ENCODE measurements around the gene IMPA2.
A peak's percentile ranks its signal among the peaks of the same experiment; 100 is the strongest.

Gene IMPA2

GRCh38 chr18:11994336-11994702 lies 13.0 kb downstream of the IMPA2 start:
- H3K4me1 ChIP-seq (ENCODE audit: control insufficient read depth in 1 of 2, insufficient read depth in 2 of 2, low read length in 2 of 2) = peaks cover 6 to 16% of the 10 kb centered on the region in 2 experiments
- DNase-seq = peak; percentile 84 to 92

GRCh38 chr18:11994703-11995444 lies 13.6 kb downstream of the IMPA2 start:
- Histone ChIP-seq H3K79me2 (ENCODE audit: control insufficient read depth, insufficient read depth, low read length, poor library complexity) (peaks cover 2% of the 10 kb centered on the region), H2AFZ (ENCODE audit: insufficient read depth, low read length, poor library complexity) (no peak overlapping the region), H3K9ac (ENCODE audit: low read length) (no peak overlapping the region), H2AK5ac (ENCODE audit: low read length) (no peak overlapping the region), H4K8ac (ENCODE audit: low read depth, low read length) (no peak overlapping the region), H3K9me3 (ENCODE audit: insufficient read depth, low read depth, low read length) (peaks cover 2% of the 10 kb centered on the region), H2BK120ac (ENCODE audit: insufficient read depth, low read length, poor library complexity) (no peak overlapping the region), H4K91ac (ENCODE audit: low read depth, low read length) (no peak overlapping the region), H2BK12ac (ENCODE audit: low read length) (no peak overlapping the region), H4K12ac (ENCODE audit: low read depth, low read length) (no peak overlapping the region), H3K14ac (ENCODE audit: low read length) (no peak overlapping the region), H3K27me3 (ENCODE audit: insufficient read depth, low read length) (no peaks in the 10 kb centered on the region), H2BK5ac (ENCODE audit: low read depth, low read length, poor library complexity) (no peak overlapping the region), H3K36me3 (ENCODE audit: control insufficient read depth in 1 of 2, insufficient read depth in 2 of 2, low read length in 2 of 2) (no peaks in the 10 kb centered on the region), H3K23ac (ENCODE audit: low read length) (no peak overlapping the region), H3K4me2 (ENCODE audit: low read length) (no peak overlapping the region), H3K79me1 (ENCODE audit: low read length) (no peaks in the 10 kb centered on the region), H3K4me3 (ENCODE audit: low read depth, low read length) (no peak overlapping the region), H3K4ac (ENCODE audit: low read depth, low read length) (no peak overlapping the region), H3K18ac (ENCODE audit: low read length) (no peak overlapping the region), H3K27ac (ENCODE audit: low read depth, low read length) (no peak overlapping the region), H3K4me1 (ENCODE audit: control insufficient read depth in 1 of 2, insufficient read depth in 2 of 2, low read length in 2 of 2) (peaks cover 6 to 16% of the 10 kb centered on the region in 2 experiments)
- WGBS (ENCODE audit: extremely low coverage, insufficient coverage, insufficient read length) = no CpG with 5 or more reads among the region's 11 CpGs
- DNase-seq = peak; percentile 21 to 53

More at GRCh38 chr18:11994336-11994702, 13.0 kb downstream of the IMPA2 start:
- no peak overlapping the region for H3K23ac ChIP-seq (ENCODE audit: low read length)
- no peak overlapping the region for H2AFZ ChIP-seq (ENCODE audit: insufficient read depth, low read length, poor library complexity)
- no peaks in the 10 kb centered on the region for H3K36me3 ChIP-seq (ENCODE audit: control insufficient read depth in 1 of 2, insufficient read depth in 2 of 2, low read length in 2 of 2)
- H4K8ac ChIP-seq (ENCODE audit: low read depth, low read length) = no peak overlapping the region
- no peak overlapping the region for H2BK12ac ChIP-seq (ENCODE audit: low read length)
- H3K27ac ChIP-seq (ENCODE audit: low read depth, low read length) = no peak overlapping the region
- no peak overlapping the region for H3K4ac ChIP-seq (ENCODE audit: low read depth, low read length)
- H2AK5ac ChIP-seq (ENCODE audit: low read length) = no peak overlapping the region
- H4K91ac ChIP-seq (ENCODE audit: low read depth, low read length) = no peak overlapping the region
- no peak overlapping the region for H3K4me3 ChIP-seq (ENCODE audit: low read depth, low read length)
- H3K27me3 ChIP-seq (ENCODE audit: insufficient read depth, low read length) = no peaks in the 10 kb centered on the region
- no peak overlapping the region for H2BK120ac ChIP-seq (ENCODE audit: insufficient read depth, low read length, poor library complexity)
- H3K14ac ChIP-seq (ENCODE audit: low read length) = no peak overlapping the region
- no peak overlapping the region for H2BK5ac ChIP-seq (ENCODE audit: low read depth, low read length, poor library complexity)
- H3K79me2 ChIP-seq (ENCODE audit: control insufficient read depth, insufficient read depth, low read length, poor library complexity) = peaks cover 2% of the 10 kb centered on the region
- no CpG with 5 or more reads among the region's 4 CpGs for WGBS (ENCODE audit: extremely low coverage, insufficient coverage, insufficient read length)
- no peak overlapping the region for H3K4me2 ChIP-seq (ENCODE audit: low read length)
- no peaks in the 10 kb centered on the region for H3K79me1 ChIP-seq (ENCODE audit: low read length)
- no peak overlapping the region for H3K9ac ChIP-seq (ENCODE audit: low read length)
- H3K18ac ChIP-seq (ENCODE audit: low read length) = no peak overlapping the region
- no peak overlapping the region for H4K12ac ChIP-seq (ENCODE audit: low read depth, low read length)
- H3K9me3 ChIP-seq (ENCODE audit: insufficient read depth, low read depth, low read length) = peaks cover 2% of the 10 kb centered on the region

- Histone ChIP-seq H3K79me1 (ENCODE audit: low read length) (no peaks in the 10 kb centered on the region), H4K91ac (ENCODE audit: low read depth, low read length) (no peak overlapping the region), H3K4me2 (ENCODE audit: low read length) (no peak overlapping the region), H3K27ac (ENCODE audit: low read depth, low read length) (no peak overlapping the region), H3K79me2 (ENCODE audit: control insufficient read depth, insufficient read depth, low read length, poor library complexity) (peaks cover 2% of the 10 kb centered on the region), H2AFZ (ENCODE audit: insufficient read depth, low read length, poor library complexity) (no peak overlapping the region), H3K4ac (ENCODE audit: low read depth, low read length) (no peak overlapping the region), H3K27me3 (ENCODE audit: insufficient read depth, low read length) (no peaks in the 10 kb centered on the region), H3K4me1 (ENCODE audit: control insufficient read depth in 1 of 2, insufficient read depth in 2 of 2, low read length in 2 of 2) (peaks cover 6 to 14% of the 10 kb centered on the region in 2 experiments), H2BK5ac (ENCODE audit: low read depth, low read length, poor library complexity) (no peak overlapping the region), H3K9me3 (ENCODE audit: insufficient read depth, low read depth, low read length) (peaks cover 2% of the 10 kb centered on the region), H3K18ac (ENCODE audit: low read length) (no peak overlapping the region), H3K23ac (ENCODE audit: low read length) (no peak overlapping the region), H3K9ac (ENCODE audit: low read length) (no peak overlapping the region), H3K4me3 (ENCODE audit: low read depth, low read length) (no peak overlapping the region), H2AK5ac (ENCODE audit: low read length) (no peak overlapping the region), H4K12ac (ENCODE audit: low read depth, low read length) (no peak overlapping the region), H4K8ac (ENCODE audit: low read depth, low read length) (no peak overlapping the region), H2BK12ac (ENCODE audit: low read length) (no peak overlapping the region), H3K36me3 (ENCODE audit: control insufficient read depth in 1 of 2, insufficient read depth in 2 of 2, low read length in 2 of 2) (no peaks in the 10 kb centered on the region), H3K14ac (ENCODE audit: low read length) (no peak overlapping the region), H2BK120ac (ENCODE audit: insufficient read depth, low read length, poor library complexity) (no peak overlapping the region)
- DNase-seq = peak; percentile 59 to 77
- no CpG with 5 or more reads among the region's 9 CpGs for WGBS (ENCODE audit: extremely low coverage, insufficient coverage, insufficient read length)
These were observed 14.3 kb downstream of the IMPA2 start for GRCh38 chr18:11995445-11996189.

- Histone ChIP-seq H3K4me2 (ENCODE audit: low read length) (no peak overlapping the region), H3K4me1 (ENCODE audit: control insufficient read depth in 1 of 2, insufficient read depth in 2 of 2, low read length in 2 of 2) (peaks cover 6 to 14% of the 10 kb centered on the region in 2 experiments)
These were observed 15.0 kb downstream of the IMPA2 start for GRCh38 chr18:11996190-11996754.

More at GRCh38 chr18:11996190-11996754, 15.0 kb downstream of the IMPA2 start:
- no peak overlapping the region for H3K18ac ChIP-seq (ENCODE audit: low read length)
- H2AFZ ChIP-seq (ENCODE audit: insufficient read depth, low read length, poor library complexity) = no peak overlapping the region
- no peak overlapping the region for H4K91ac ChIP-seq (ENCODE audit: low read depth, low read length)
- no peak overlapping the region for H4K8ac ChIP-seq (ENCODE audit: low read depth, low read length)
- no CpG with 5 or more reads among the region's 9 CpGs for WGBS (ENCODE audit: extremely low coverage, insufficient coverage, insufficient read length)
- H3K14ac ChIP-seq (ENCODE audit: low read length) = no peak overlapping the region
- H3K79me2 ChIP-seq (ENCODE audit: control insufficient read depth, insufficient read depth, low read length, poor library complexity) = peaks cover 2% of the 10 kb centered on the region
- no peak overlapping the region for H3K4me3 ChIP-seq (ENCODE audit: low read depth, low read length)
- no peaks in the 10 kb centered on the region for H3K79me1 ChIP-seq (ENCODE audit: low read length)
- no peak overlapping the region for H2BK5ac ChIP-seq (ENCODE audit: low read depth, low read length, poor library complexity)
- H3K27ac ChIP-seq (ENCODE audit: low read depth, low read length) = no peak overlapping the region
- H2AK5ac ChIP-seq (ENCODE audit: low read length) = no peak overlapping the region
- H3K9me3 ChIP-seq (ENCODE audit: insufficient read depth, low read depth, low read length) = peaks cover 2% of the 10 kb centered on the region
- H4K12ac ChIP-seq (ENCODE audit: low read depth, low read length) = no peak overlapping the region
- H2BK120ac ChIP-seq (ENCODE audit: insufficient read depth, low read length, poor library complexity) = no peak overlapping the region
- H3K36me3 ChIP-seq (ENCODE audit: control insufficient read depth in 1 of 2, insufficient read depth in 2 of 2, low read length in 2 of 2) = no peaks in the 10 kb centered on the region
- no peak overlapping the region for H3K4ac ChIP-seq (ENCODE audit: low read depth, low read length)
- no peak overlapping the region for H2BK12ac ChIP-seq (ENCODE audit: low read length)
- no peak overlapping the region for H3K23ac ChIP-seq (ENCODE audit: low read length)
- DNase-seq = no peak
- no peaks in the 10 kb centered on the region for H3K27me3 ChIP-seq (ENCODE audit: insufficient read depth, low read length)
- no peak overlapping the region for H3K9ac ChIP-seq (ENCODE audit: low read length)
